ENCODE data around the gene KCND2.

Gene KCND2

GRCh38 chr7:120412139-120413050 lies 139.4 kb downstream of the KCND2 start:
- no peak for DNase-seq

GRCh38 chr7:120413164-120413563 lies 140.2 kb downstream of the KCND2 start:
- no peak for DNase-seq

GRCh38 chr7:120417244-120417979 lies 144.4 kb downstream of the KCND2 start:
- no peak for DNase-seq

GRCh38 chr7:120421151-120421651 lies 148.2 kb downstream of the KCND2 start:
- no peak for DNase-seq

- no peak for DNase-seq
Measured at GRCh38 chr7:120431016-120431415, 158.0 kb downstream of the KCND2 start.

- no peak for DNase-seq
Measured at GRCh38 chr7:120436487-120437060, 163.6 kb downstream of the KCND2 start.

GRCh38 chr7:120441850-120442249 lies 168.9 kb downstream of the KCND2 start:
- DNase-seq = no peak

GRCh38 chr7:120442838-120443237 lies 169.9 kb downstream of the KCND2 start:
- no peak for DNase-seq

- DNase-seq = no peak
Measured at GRCh38 chr7:120444650-120445049, 171.7 kb downstream of the KCND2 start.

- DNase-seq = no peak
Measured at GRCh38 chr7:120445276-120445675, 172.3 kb downstream of the KCND2 start.

- DNase-seq = no peak
Measured at GRCh38 chr7:120452665-120453064, 179.7 kb downstream of the KCND2 start.

GRCh38 chr7:120456699-120457098 lies 183.7 kb downstream of the KCND2 start:
- no peak for DNase-seq

GRCh38 chr7:120460949-120461348 lies 188.0 kb downstream of the KCND2 start:
- no peak for DNase-seq

GRCh38 chr7:120462991-120463390 lies 190.0 kb downstream of the KCND2 start:
- DNase-seq = no peak

- DNase-seq = no peak
Measured at GRCh38 chr7:120464104-120464503, 191.1 kb downstream of the KCND2 start.

GRCh38 chr7:120467676-120468075 lies 194.7 kb downstream of the KCND2 start:
- DNase-seq = no peak

GRCh38 chr7:120468611-120469010 lies 195.6 kb downstream of the KCND2 start:
- DNase-seq = no peak

- no peak for DNase-seq
Measured at GRCh38 chr7:120472892-120473291, 199.9 kb downstream of the KCND2 start.

- DNase-seq = no peak
Measured at GRCh38 chr7:120473352-120473751, 200.4 kb downstream of the KCND2 start.

GRCh38 chr7:120475994-120476393 lies 203.0 kb downstream of the KCND2 start:
- no peak for DNase-seq

GRCh38 chr7:120480472-120480871 lies 207.5 kb downstream of the KCND2 start:
- no peak for DNase-seq

GRCh38 chr7:120480930-120481329 lies 208.0 kb downstream of the KCND2 start:
- DNase-seq = no peak

- DNase-seq = no peak
Measured at GRCh38 chr7:120486164-120486563, 213.2 kb downstream of the KCND2 start.

- no peak for DNase-seq
Measured at GRCh38 chr7:120502132-120502531, 229.2 kb downstream of the KCND2 start.
